HG03469 (cell line): ENCODE data around the gene CD44.

Experiments
- ATAC-seq: cut with Tn5 transposase; IDR thresholded peaks from one replicate; pipeline ENCODE4 v1.9.1; 2021; ENCODE audit warnings: mild to moderate bottlenecking, moderate library complexity, moderate number of reproducible peaks; ENCODE audit not compliant: unreplicated experiment

CD44 gene

GRCh38 chr11:35136311-35136710, 2.7 kb upstream of the CD44 start:
- no peak for ATAC-seq

- no peak for ATAC-seq
Measured at GRCh38 chr11:35138058-35138457, 913 bp upstream of the CD44 start.

GRCh38 chr11:35138606-35138942, 397 bp upstream of the CD44 start:
- no peak for ATAC-seq

DNA sequence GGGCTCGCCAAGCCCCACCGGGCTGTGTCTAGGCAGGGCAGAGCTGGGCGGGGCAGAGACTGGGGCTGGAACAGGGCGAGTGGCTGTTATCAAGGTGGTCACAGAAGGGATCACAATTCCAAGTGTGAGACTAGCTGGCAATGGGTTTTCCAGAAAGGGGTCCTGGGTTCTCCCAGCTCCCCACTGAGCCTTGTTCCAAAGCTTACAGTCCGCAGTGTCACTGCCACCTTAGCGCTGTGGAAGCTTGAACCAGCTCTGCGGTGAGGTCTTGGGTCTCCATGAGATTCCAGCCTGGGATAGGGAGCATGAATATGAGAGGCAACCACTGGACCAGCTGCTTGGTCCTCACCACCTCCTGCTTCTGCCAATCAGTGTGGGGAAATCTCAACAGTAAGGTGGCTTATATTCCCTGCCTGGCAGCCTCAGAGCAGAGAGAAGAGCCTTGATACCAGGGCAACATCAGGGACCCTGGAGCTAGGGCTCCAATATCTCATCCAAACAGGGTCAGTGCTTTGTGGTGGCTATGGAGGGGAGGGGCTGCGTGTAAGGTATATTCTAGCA, 831 bp downstream of the CD44 start:
- ATAC-seq: no peak

- ATAC-seq: no peak
Measured at GRCh38 chr11:35141071-35141470, 2.1 kb downstream of the CD44 start.

DNA sequence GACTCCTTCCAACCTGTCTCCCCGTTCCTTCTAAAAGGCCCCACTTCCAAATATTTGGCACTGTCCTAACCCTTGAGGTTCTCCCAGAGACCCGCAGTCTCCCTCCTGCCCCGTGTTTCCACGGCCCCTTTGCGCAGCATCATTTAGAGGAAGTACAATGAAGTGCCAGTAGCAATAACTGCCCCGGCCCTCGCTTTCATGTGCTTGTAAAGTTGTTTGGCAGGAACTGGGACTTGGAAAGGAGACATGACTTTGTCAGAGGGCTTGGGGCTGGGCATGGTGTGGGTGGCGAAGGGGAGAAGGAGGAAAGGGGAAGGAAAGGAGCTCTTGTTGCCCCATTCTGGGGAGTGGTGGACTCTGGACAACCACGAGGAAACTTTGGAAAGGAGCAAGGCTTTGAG, 2.6 kb downstream of the CD44 start:
- no peak for ATAC-seq

DNA sequence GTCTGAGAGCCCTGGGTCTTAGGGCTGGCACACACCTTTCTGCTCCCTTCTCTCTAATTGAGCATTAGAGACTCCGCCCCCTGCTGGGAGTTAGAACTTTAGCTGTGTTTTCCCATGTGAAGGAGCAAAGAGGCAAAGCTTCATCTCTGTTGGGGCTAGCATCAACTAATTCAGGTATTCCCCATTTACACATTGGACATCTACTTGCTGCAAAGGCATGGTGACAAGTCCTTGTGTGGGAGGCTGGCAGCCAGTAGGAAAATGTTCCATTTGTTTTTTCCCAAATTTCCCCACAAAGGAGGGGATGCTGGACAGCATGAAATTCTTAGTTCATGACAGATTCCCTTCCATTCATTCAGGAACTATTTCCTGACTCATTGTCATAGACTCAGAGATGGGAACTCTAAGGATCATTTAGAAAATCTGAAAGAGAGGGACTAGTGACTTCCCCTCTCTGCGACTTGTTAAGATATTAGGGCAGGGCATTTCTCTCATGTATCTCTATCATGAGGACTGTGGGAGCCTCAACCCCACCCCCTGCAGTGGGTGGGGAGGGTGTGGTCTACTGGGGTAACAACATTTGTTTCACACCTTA, 3.6 kb downstream of the CD44 start:
- no peak for ATAC-seq

DNA sequence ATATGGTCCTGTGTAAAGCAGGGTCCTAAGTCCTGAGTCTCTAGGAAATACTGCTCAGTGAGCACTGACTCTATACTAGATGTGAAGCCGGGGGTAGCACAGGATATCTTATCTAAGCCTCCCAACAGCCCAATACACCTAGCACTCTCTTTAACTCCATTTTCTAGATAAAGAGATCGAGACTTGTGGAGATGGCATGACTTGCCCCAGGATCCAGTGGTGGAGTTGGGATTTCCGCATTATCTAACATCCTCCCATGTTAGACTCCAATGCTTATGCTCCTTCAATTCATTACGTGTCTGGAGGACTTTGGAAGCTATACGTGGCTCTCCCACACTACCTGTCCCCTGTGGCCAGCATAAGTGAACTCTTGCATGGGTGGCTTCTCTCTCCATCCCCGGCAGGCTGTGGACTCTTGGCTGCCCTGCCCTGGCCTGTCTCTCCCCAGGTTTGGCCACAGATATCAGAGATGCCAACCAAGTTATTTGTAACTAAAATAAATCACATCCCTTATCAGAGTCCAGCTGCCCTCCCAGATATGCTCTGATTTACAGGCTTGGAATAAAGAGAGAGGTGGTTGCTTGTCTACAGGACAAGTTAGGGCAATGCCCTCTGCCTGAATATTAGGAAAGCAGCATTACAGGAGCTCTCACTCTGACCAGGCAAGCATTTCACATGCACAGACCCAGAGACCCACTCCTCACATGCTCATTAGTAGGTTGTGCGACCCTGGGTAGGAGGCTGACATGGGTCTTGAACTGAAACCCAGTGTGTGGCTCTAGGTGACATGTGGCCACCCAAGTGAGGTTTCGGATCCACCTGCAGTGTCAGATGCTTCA, 4.5 kb downstream of the CD44 start:
- no peak for ATAC-seq

- peak; percentile 31 for ATAC-seq
Measured at GRCh38 chr11:35144136-35144741, 5.3 kb downstream of the CD44 start.

GRCh38 chr11:35144806-35145205, 5.8 kb downstream of the CD44 start:
- ATAC-seq: no peak

DNA sequence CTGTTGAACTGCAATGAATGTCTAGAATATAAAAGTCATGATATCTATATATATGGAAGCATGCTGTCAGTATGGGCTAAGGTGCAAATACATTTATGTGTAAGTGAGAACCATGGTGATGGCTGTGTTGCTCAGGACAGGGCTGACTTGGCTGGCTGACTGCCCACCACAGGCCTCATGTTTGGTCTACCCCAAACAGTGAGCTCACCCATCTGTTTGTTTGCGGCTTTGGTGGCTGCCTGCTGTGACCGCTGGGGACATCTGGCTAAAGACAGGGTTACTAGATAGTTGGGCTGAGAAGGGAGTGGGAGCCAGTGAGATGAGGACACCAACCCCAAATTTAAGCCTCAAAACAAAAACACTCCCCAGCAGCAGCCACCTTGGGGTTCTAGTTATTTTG, 6.3 kb downstream of the CD44 start:
- peak; percentile 37 for ATAC-seq

- ATAC-seq: no peak
Measured at GRCh38 chr11:35146074-35146521, 7.1 kb downstream of the CD44 start.

GRCh38 chr11:35146711-35147110, 7.7 kb downstream of the CD44 start:
- ATAC-seq: no peak

DNA sequence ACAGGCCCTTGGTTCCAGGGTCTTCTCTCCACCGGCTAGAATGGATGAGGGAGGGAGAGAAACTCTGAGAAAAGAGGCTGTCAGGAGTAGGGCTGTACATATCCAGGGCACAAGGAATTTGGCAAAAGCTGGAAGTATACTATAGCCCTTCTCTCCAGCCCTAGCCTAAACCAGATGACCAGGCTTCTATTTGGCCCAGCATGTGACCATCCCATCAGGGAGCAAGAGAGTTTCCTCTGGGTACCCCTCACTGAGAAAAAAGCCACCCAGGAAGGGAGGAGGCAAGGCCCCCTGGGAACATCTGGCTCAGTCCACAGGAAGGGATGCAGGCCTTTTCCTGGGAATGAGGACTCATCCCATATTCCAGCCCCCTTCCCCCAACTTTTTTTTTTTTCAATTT, 8.3 kb downstream of the CD44 start:
- ATAC-seq: no peak

- no peak for ATAC-seq
Measured at GRCh38 chr11:35148163-35148837, 9.3 kb downstream of the CD44 start.

DNA sequence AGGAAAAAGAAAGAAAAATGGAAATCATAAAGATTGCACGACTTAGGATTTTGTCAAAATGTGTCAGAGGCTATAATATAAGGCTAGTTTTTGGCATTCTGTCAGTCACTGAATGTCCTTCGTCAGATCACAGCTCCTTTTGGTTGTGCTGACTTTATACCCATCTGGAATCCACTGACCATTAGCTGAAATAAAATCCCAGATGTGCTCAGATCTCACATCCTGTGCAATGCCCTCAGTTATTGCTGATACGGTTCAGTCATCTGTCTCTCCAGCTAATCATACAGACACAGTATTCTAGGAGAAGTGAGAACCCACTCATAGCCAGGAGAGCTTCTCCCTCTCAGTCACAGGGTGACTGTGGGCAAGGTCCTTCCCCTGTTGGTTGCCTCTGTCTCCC, 11.5 kb downstream of the CD44 start:
- ATAC-seq: no peak

- ATAC-seq: no peak
Measured at GRCh38 chr11:35151241-35151640, 12.3 kb downstream of the CD44 start.

GRCh38 chr11:35151683-35152280, 12.8 kb downstream of the CD44 start:
- ATAC-seq: no peak

GRCh38 chr11:35152575-35152974, 13.6 kb downstream of the CD44 start:
- ATAC-seq: no peak

DNA sequence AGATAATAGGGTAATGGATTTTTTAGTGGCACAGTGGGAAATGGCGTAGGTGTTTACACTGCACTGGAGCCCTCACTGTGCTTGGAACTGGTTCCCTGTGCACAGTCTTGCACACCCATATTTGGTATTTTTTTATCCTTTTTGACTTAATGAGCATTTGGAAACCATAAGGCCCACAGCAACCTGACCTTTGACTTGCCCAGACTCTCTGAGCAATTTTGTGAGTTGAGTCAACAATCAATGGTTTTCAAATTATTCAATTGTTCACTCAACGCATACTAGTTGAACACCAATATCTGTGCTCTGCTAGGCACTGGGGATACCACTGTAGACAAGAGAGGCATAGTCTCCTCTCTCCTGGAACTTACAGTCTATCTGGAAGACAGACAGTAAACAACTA, 14.3 kb downstream of the CD44 start:
- ATAC-seq: no peak

GRCh38 chr11:35154952-35155351, 16.0 kb downstream of the CD44 start:
- ATAC-seq: no peak
